Measurements from ENCODE around the gene CCL26. TPM values are rescaled to one million over a fixed set of nuclear protein-coding genes. Genes with fewer than 3 reads are reported as not detected.

CCL26 gene
- total and polyA plus RNA-seq, 10 of the 15 experiments (the other 5 are each of a cell fraction or from before 2014, with no cell fraction given): not detected

DNA sequence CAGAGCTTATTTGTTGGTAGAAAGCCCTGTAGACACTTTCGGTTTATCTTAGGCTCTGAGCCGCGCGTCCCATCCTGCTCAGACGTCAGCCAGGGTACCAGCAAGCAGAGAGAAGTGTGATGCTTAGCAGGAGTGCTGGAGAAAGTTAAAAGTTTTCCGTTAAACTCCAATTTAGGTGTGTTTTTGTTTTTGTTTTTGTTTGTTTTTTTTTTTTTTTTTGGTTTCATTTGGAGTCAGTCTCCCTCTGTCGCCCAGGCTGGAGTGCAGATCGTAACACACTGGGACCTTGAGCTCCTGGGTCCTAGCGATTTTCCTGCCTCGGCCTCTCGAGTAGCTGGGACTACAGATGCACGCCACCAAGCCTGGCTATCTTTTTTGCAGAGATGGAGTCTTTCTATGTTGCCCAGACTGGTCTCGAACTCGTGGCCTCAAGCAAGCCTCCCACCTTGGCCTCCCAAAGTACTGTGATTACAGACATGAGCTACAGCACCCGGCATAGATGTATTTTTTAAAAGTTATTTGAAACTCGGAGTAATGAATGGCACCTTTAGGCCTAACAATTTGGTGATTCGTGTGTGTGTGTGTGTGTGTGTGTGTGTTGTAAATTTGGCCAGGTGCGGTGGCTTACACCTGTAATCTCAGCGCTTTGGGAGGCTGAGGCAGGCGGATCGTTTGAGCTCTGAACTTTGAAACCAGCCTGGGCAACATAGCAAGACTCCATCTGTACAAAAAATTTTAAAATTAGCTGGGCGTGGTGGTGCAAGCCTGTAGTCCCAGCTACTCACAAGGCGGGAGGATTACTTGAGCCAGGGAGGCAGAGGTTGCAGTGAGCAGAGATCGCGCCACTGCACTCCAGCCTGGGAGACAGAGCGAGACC is 32.0 kb downstream of the CCL26 start:
- Histone ChIP-seq H3K9me3 (replicated peaks; ENCODE audit: control insufficient read depth, insufficient read depth, low read length) (no peaks in the 10 kb centered on the region), H3K27me3 (replicated peaks in 1 of 2; ENCODE audit: control insufficient read depth in 2 of 2, insufficient read depth in 2 of 2, low read length in 1 of 2) (no peaks in the 10 kb centered on the region), H4K20me1 (ENCODE audit: control insufficient read depth, insufficient read depth) (no peaks in the 10 kb centered on the region), H3K27ac (ENCODE audit: control insufficient read depth, insufficient read depth) (peak overlapping the region; percentile 71), H3K4me1 (ENCODE audit: control insufficient read depth, insufficient read depth, low read length) (peaks cover 18% of the 10 kb centered on the region), H3K4me2 (ENCODE audit: control insufficient read depth, insufficient read depth) (peak overlapping the region; percentile 92), H3K79me2 (ENCODE audit: control insufficient read depth, insufficient read depth, low read length) (no peaks in the 10 kb centered on the region), H3K9ac (ENCODE audit: control insufficient read depth, insufficient read depth, low read length) (peak overlapping the region; percentile 51), H2AFZ (ENCODE audit: control insufficient read depth, low read depth, low read length) (peak overlapping the region; percentile 87), H3K4me3 (peak overlapping the region; percentile 86), H3K36me3 (ENCODE audit: control insufficient read depth in 2 of 2, insufficient read depth in 2 of 2, low read length in 1 of 2) (no peaks in the 10 kb centered on the region)
- ChIA-PET POLR2A (interaction anchor here (0.6 to 1.3 kb wide), 3 partner anchors 14 to 77 kb away, joined by 3 read pairs; no protein-coding TSS in a partner anchor), SMC1A (ENCODE audit: uncharacterized antibody, unreplicated experiment) (interaction anchor here (0.6 to 2.3 kb wide), 10 partner anchors 12 to 210 kb away, joined by 3 to 6 read pairs (median 4); no protein-coding TSS in a partner anchor), RAD21 (ENCODE audit: unreplicated experiment) (interaction anchor here (0.7 to 2.7 kb wide), 11 partner anchors 12 to 1638 kb away, joined by 3 to 10 read pairs (median 4); no protein-coding TSS in a partner anchor), CTCF (interaction anchor here (0.7 to 1.5 kb wide), 5 partner anchors 8 to 93 kb away, joined by 3 to 4 read pairs (median 3); no protein-coding TSS in a partner anchor)
- peak; percentile 63; the same call in 2 of the 3 replicates for ATAC-seq
- in situ Hi-C loops (cut with MboI) (no loop called here), intact Hi-C loops (cut with micrococcal nuclease; ENCODE audit: unreplicated experiment) (no loop called here)
- no TSS peak for BruUV-seq (replicated peaks)
- WGBS (ENCODE audit: insufficient coverage, insufficient replicate concordance, low lambda C conversion rate, missing lambda C conversion rate): 70% methylated on average over 25 of the region's 26 CpGs
- DNase-seq (ENCODE audit: low read depth, low spot score): peak; percentile 40
- peak; percentile 95 for FAIRE-seq
- TF ChIP-seq MYB (IDR thresholded peaks at IDR 0.05; ENCODE audit: borderline replicate concordance, low read depth, low read length) (no peak), TCF7 (IDR thresholded peaks at IDR 0.05; ENCODE audit: borderline replicate concordance) (no peak), RELA (IDR thresholded peaks at IDR 0.05; ENCODE audit: borderline replicate concordance, partially characterized antibody) (no peak), PRDM15 (CRISPR knock-in tag; IDR thresholded peaks at IDR 0.05) (no peak), MTA2 (IDR thresholded peaks at IDR 0.05; ENCODE audit: low read depth) (no peak), ETV6 (conservative IDR thresholded peaks at IDR 0.05 in 1 of 2, IDR thresholded peaks at IDR 0.05 in 1 of 2; ENCODE audit: borderline replicate concordance in 1 of 2, low read depth in 1 of 2) (no peak), GABPA (IDR thresholded peaks at IDR 0.05; ENCODE audit: low read depth) (no peak), PAX8 (IDR thresholded peaks at IDR 0.05) (no peak), ZNF24 (IDR thresholded peaks at IDR 0.05) (no peak), MAX (IDR thresholded peaks at IDR 0.05; ENCODE audit: low read depth, low read length) (no peak), NBN (IDR thresholded peaks at IDR 0.05) (peak; percentile 60; the same call in 1 of the 2 replicates), FOXM1 (IDR thresholded peaks at IDR 0.05; ENCODE audit: low read depth, low read length) (0 out of 2 replicates have a peak, but pooled peaks have one; percentile 1), KDM1A (IDR thresholded peaks at IDR 0.05; ENCODE audit: borderline replicate concordance) (no peak), IKZF2 (IDR thresholded peaks at IDR 0.05) (no peak), TBL1XR1 (IDR thresholded peaks at IDR 0.05; ENCODE audit: low read depth, low read length) (no peak), BCL11A (IDR thresholded peaks at IDR 0.05; ENCODE audit: low read depth, low read length) (no peak), NR2C2 (IDR thresholded peaks at IDR 0.05; ENCODE audit: borderline replicate concordance, control insufficient read depth, insufficient read length, low read depth) (no peak)
- TF ChIP-seq, protein P1, sequence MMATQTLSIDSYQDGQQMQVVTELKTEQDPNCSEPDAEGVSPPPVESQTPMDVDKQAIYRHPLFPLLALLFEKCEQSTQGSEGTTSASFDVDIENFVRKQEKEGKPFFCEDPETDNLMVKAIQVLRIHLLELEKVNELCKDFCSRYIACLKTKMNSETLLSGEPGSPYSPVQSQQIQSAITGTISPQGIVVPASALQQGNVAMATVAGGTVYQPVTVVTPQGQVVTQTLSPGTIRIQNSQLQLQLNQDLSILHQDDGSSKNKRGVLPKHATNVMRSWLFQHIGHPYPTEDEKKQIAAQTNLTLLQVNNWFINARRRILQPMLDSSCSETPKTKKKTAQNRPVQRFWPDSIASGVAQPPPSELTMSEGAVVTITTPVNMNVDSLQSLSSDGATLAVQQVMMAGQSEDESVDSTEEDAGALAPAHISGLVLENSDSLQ (IDR thresholded peaks at IDR 0.05): peak; percentile 48; the same call in 1 of the 2 replicates

Data from GM12878 (cell line).